Measurements from ENCODE around the gene ZNF778.
"Not testable (repeated sequence)": the region's sequence is repeated elsewhere in the genome, so short reads cannot be mapped to it uniquely, and the experiment has no call there.

Gene ZNF778

DNA sequence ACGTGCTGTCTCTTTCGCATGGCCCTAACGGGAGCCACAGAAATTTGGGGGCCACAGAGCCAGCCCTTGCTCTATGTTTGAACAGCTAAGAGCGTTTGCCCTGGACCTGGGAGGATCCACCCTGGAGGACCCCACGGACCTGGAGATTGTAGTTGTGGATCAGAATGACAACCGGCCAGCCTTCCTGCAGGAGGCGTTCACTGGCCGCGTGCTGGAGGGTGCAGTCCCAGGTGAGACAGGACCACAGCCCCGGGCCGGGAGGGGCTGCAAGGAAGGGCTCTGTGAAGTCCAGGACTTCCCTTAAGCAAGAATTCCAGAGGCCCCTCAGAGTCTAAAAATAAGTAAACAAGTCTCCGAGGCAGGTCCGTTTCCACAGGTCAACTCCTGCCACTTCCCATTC, 34.0 kb upstream of the ZNF778 start:
- DNase-seq = no peak

DNA sequence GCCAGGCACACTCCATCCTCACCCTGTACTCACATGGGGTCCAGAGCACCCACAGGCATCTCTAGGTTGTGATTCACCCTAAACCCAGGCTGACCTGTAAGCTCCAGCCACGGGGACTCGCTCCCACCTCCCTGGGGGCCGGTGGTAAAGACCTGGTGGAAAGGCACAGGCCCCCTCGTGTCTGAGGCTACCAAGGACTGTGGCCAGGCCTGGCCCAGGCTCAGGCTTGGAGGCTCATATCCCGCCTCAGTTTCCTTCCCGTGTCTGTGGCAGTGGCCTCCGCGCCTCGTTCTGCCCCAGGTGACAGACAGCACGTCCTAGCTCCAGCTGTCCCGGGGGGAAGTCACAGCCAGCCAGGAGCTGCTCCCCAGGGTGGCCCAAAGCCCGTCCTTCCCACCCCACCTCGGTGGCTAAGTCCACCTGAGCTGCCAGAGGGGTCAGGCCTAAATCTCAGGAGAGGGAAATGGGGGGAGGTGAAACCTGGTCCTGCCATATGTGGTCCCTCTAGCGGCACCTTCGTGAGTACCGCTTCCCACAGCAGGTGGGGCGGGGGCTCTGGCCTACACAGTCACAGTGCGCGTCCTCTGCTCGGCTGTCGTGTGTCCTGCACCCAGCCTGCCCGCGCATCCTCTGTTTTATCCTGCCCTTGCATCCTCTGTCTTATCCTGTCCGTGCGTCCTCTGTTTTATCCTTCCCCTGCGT, 33.4 kb upstream of the ZNF778 start:
- DNase-seq = no peak

DNA sequence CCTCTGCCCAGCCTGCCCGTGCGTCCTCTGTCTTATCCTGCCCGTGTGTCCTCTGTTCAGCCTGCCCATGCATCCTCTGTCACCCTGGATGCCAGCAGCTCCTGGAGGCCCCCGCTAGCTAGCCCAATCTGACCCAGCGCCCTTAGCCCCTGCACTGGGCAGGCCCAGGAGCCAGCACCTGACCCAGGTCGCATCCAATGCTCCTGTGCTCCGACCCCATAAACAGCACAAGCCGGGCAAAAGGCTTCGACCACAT, 32.9 kb upstream of the ZNF778 start:
- no peak for DNase-seq

DNA sequence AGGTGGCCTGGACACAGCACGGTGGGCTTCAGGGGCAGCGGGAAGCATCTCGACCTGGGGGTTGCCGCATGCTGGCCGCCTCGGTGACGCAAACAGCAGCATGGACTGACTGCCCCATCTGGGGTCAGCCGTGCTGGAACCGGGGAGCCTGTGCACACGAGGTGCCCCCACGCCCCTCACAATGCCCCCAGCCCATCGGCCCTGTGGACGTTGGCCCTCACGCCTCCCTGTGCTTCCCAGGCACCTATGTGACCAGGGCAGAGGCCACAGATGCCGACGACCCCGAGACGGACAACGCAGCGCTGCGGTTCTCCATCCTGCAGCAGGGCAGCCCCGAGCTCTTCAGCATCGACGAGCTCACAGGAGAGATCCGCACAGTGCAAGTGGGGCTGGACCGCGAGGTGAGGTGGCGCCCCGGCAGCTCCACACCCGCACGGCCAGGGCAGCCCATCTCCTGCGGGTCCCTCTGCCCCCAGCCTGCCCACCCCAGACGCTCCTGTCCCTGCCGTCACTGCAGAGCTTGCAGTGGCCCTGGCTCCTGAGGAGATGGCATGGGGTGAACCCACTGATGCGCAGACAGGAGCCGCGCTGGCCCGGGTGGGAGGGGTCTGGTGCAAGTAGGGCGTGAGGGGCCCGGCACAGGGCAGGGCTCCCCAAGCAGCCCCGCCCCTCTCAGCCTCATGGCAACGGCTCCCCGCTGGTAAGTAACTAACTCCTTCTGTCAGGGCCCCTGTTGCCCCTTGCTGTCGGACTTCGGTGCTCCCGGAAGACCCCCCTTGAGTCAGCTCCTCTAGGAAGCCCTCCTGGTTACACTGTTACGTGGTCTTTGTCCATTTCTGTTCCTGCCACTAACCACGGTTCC, 32.3 kb upstream of the ZNF778 start:
- DNase-seq = no peak

DNA sequence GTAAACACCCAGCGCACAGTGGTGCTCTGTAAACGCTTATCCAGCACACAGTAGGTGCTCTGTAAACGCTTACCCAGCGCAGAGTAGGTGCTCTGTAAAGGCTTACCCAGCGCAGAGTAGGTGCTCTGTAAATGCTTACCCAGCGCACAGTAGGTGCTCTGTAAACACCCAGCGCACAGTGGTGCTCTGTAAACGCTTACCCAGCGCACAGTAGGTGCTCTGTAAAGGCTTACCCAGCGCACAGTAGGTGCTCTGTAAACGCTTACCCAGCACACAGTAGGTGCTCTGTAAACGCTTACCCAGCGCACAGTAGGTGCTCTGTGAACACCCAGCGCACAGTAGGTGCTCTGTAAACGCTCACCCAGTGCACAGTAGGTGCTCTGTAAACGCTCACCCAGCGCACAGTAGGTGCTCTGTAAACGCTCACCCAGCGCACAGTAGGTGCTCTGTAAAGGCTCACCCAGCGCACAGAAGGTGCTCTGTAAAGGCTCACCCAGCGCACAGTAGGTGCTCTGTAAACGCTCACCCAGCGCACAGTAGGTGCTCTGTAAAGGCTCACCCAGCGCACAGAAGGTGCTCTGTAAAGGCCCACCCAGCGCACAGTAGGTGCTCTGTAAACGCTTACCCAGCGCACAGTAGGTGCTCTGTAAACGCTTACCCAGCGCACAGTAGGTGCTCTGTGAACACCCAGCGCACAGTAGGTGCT, 31.5 kb upstream of the ZNF778 start:
- not testable (repeated sequence) for DNase-seq

DNA sequence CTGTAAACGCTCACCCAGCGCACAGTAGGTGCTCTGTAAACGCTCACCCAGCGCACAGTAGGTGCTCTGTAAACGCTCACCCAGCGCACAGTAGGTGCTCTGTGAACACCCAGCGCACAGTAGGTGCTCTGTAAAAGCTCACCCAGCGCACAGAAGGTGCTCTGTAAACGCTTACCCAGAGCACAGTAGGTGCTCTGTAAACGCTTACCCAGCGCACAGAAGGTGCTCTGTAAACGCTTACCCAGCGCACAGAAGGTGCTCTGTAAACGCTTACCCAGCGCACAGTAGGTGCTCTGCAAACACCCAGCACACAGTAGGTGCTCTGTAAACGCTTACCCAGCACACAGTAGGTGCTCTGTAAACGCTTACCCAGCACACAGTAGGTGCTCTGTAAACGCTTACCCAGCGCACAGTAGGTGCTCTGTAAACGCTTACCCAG, 30.9 kb upstream of the ZNF778 start:
- DNase-seq = not testable (repeated sequence)

DNA sequence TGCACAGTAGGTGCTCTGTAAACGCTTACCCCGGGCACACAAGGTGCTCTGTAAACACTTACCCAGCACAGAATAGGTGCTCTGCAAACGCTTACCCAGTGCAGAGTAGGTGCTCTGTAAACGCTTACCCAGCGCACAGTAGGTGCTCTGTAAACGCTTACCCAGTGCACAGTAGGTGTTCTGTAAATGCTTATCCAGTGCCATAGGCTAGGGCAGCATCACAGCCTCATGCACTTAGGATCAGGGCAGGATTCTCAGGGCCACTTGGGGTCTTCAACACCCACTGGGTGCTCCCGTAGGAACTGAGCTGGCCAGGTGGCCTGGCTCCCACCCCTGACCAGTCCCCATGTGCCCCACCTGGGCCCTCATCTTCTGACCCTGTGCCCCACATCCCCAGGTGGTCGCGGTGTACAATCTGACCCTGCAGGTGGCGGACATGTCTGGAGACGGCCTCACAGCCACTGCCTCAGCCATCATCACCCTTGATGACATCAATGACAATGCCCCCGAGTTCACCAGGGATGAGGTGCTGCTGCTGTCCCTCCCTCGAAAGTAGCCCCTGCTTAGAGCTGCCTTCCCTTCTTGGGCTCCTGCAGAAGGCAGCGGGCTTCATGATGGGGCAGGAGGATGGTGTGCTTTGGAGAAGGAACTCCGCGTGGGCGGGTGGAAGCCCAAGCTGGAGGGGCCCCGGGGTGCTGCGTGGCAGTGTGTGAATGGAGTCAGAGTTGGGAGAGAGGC, 30.3 kb upstream of the ZNF778 start:
- no peak for DNase-seq

DNA sequence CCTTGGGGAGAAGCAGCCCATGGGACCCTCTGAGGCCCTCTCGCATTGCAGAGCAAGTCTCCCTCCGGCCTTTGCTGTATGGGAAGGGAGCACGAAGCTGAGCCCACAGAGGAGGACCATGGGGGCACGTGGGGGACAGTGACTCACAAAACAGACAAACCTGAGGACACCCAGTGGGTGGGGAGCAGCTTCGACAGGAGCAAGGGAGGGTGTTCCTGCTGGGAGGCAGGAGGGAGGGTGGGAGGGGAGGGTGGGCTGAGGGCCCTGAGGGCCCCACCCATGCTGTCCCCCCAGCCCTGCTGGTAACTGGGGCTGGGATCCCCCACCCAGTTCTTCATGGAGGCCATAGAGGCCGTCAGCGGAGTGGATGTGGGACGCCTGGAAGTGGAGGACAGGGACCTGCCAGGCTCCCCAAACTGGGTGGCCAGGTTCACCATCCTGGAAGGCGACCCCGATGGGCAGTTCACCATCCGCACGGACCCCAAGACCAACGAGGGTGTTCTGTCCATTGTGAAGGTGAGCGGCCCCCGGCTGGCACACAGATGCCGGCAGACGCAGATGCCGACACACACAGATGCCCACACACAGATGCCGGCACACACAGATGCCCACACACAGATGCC, 29.6 kb upstream of the ZNF778 start:
- DNase-seq = no peak

DNA sequence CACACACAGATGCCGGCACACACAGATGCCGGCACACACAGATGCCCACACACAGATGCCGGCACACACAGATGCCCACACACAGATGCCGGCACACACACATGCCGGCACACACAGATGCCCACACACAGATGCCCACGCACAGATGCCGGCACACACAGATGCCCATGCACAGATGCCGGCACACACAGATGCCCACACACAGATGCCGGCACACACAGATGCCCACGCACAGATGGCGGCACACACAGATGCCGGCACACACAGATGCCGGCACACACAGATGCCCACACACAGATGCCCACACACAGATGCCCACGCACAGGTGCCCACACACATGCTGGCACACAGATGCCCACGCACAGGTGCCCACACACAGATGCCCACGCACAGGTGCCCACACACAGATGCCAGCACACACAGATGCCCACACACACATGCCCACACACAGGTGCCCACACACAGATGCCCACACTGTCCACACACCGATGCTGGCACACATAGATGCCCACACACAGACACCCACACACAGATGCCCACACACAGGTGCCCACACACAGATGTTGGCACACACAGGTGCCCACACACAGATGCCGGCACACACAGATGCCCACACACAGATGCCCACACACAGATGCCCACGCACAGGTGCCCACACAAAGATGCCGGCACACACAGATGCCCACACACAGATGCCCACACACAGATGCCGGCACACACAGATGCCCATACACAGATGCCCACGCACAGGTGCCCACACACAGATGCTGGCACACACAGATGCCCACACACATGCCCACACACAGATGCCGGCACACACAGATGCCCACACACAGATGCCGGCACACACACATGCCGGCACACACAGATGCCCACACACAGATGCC, 28.8 kb upstream of the ZNF778 start:
- DNase-seq = not testable (repeated sequence)

DNA sequence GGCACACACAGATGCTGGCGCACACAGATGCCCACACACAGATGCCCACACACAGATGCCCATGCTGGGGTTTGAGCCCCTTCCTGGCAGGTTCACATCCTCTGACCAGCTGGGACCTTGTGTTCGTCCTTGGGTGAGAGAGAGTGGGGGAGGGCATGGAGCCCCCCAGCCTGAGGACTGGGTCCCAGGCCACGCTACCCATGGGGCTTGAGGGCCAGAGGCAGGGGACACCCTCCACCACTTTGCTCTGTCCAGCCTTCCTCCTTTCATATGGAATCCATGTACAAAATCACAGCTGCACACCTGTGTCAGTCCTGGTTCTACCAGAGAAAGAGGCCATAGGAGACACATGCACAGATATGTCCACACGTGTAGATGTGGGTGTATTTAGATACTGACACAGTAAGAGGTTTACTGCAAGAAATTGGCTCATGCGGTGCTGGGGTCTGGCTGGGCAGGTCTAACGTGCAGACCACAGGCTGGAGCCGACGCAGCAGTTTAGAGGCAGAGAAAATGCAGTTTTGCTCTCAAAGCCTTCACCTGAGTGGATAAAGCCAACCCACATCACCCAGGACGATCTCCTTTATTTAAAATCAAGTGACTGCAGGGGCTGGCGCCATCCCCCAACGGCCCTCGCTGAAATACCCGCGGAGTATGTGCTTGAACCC, 28.0 kb upstream of the ZNF778 start:
- no peak for DNase-seq

DNA sequence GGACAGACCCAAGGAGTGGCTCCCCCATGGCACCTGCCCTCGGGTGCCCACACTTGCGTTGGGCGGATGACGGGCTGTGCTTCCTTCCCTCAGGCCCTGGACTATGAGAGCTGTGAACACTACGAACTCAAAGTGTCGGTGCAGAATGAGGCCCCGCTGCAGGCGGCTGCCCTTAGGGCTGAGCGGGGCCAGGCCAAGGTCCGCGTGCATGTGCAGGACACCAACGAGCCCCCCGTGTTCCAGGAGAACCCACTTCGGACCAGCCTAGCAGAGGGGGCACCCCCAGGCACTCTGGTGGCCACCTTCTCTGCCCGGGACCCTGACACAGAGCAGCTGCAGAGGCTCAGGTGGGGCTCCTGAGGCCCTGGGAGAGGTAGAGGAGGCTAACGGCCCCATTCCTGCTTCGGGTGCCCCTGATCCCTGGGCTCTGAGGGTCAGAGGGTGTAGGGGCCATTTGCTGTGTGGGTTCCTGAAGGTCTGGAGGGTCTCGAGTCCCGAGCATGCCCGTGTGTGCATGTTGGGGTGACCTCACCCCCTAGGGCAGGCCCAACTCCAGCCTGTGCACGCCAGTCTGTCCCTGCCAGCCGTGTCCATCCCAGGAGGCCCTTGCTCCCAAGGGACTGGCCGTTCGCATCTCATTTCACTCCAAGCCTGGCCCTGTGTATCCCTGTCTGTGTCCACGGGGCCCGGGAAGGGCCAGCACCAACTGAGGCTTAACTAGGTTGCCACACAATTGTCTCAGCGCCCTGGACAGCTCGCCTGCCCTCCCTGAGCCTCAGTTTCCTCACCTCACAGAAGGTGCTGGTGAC, 27.1 kb upstream of the ZNF778 start:
- no peak for DNase-seq

DNA sequence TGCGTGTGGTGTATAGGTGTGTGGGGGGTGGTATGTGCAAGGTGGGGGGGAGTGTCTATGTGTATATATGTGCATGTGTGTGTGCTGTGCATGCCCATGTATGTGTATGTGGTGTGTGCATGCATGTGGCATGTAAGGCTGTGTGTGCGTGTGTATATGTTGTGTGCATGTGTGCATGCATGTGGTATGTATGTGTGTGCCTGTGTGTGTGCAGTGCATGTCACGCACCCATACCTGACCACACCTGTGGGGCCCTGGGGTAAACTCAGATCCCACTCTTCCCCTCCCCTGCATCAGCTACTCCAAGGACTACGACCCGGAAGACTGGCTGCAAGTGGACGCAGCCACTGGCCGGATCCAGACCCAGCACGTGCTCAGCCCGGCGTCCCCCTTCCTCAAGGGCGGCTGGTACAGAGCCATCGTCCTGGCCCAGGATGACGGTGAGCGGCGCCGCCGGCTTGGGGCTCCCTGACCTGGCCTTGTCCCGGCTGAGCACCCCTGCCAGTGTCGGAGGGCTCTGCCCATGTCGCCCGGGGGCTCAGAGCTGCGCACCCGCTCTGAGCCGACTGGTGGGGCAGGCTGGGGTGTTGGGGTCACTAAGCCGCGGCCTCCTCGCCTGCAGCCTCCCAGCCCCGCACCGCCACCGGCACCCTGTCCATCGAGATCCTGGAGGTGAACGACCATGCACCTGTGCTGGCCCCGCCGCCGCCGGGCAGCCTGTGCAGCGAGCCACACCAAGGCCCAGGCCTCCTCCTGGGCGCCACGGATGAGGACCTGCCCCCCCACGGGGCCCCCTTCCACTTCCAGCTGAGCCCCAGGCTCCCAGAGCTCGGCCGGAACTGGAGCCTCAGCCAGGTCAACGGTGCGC, 26.2 kb upstream of the ZNF778 start:
- no peak for DNase-seq

DNA sequence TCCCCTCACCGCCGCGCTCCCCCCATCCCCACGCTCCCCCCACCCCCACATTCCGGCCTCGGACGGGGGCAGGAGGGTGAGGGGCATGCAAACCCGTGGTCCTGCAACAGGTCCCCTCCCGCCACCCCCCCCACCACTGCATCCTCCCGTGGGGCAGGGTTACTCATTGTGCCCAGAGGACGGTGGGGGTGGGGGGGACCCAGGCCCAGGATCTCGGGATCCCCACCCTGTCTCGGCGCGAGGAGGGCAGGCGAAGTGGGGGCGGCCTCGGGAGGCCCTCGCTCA, 25.7 kb upstream of the ZNF778 start:
- no peak for DNase-seq

DNA sequence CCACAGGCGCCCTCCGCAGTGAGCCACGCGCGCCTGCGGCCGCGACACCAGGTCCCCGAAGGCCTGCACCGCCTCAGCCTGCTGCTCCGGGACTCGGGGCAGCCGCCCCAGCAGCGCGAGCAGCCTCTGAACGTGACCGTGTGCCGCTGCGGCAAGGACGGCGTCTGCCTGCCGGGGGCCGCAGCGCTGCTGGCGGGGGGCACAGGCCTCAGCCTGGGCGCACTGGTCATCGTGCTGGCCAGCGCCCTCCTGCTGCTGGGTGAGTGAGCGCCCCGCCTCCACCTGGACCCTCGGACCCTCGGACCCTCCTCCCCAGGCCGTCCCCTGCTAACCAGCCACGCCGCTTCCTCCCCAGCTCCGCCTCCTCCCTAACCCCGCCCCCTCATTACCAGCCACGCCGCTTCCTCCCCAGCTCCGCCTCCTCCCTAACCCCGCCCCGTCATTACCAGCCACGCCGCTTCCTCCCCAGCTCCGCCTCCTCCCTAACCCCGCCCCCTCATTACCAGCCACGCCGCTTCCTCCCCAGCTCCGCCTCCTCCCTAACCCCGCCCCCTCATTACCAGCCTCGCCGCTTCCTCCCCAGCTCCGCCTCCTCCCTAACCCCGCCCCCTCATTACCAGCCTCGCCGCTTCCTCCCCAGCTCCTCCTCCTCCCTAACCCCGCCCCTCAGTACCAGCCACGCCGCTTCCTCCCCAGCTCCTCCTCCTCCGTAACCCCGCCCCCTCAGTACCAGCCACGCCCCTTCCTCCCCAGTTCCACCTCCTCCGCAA, 25.1 kb upstream of the ZNF778 start:
- DNase-seq = peak; percentile 47

DNA sequence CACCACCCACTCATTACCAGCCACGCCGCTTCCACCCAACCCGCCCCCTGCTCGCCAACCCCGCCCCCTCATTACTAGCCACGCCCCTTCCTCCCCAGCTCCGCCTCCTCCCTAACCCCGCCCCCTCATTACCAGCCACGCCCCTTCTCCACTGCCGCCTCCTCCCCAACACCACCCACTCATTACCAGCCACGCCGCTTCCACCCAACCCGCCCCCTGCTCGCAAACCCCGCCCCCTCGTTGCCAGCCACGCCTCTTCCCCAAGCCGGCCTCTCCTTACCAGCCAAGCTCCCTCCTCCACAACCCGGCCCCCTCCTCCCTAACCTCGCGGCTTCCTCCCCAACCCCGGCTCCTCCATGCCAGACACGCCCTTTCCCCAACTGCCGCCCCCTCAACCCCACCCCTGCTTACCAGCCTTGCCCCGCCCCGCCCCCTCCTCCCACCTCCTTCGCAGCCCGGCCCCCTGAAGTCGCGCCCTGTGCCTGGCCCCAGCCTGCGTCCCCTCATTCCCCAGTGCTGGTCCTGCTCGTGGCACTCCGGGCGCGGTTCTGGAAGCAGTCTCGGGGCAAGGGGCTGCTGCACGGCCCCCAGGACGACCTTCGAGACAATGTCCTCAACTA, 24.4 kb upstream of the ZNF778 start:
- peak; percentile 20 for DNase-seq

DNA sequence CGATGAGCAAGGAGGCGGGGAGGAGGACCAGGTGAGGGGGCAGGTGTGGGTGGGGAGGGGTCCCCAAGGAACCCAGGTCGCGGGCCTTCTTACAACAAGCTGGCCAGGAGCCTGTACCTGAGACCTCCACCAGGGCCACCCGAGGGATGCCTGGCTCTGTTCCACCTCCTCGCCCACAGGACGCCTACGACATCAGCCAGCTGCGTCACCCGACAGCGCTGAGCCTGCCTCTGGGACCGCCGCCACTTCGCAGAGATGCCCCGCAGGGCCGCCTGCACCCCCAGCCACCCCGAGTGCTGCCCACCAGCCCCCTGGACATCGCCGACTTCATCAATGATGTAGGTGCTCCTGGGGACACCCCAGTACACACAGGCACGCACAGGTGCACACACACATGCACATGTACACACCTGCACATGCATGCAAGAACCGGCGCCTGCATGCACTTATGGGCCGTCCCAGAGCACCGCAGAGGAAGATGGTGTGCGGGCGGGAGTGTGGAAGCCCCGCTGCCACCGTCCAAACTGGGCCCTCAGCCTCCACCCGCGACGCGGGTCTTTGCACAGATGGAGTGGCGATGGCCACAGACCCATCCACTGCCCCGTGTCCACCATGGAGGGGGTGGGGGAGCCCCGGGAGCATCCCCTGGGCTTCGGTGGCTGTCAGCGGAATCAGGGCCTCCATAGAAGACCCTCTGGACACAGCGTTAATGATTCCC, 23.8 kb upstream of the ZNF778 start:
- DNase-seq = no peak
